ENCODE data around the gene TPGS2.

The TPGS2 gene

GRCh38 chr18:36798738-36799473 lies 29.9 kb downstream of the TPGS2 start:
- WGBS (ENCODE audit: extremely low coverage, insufficient coverage, insufficient read length) = no CpG with 5 or more reads among the region's 3 CpGs
- Histone ChIP-seq H3K79me2 (ENCODE audit: control insufficient read depth, insufficient read depth, low read length, poor library complexity) (no peaks in the 10 kb centered on the region), H2BK120ac (ENCODE audit: insufficient read depth, low read length, poor library complexity) (no peak overlapping the region)

DNA sequence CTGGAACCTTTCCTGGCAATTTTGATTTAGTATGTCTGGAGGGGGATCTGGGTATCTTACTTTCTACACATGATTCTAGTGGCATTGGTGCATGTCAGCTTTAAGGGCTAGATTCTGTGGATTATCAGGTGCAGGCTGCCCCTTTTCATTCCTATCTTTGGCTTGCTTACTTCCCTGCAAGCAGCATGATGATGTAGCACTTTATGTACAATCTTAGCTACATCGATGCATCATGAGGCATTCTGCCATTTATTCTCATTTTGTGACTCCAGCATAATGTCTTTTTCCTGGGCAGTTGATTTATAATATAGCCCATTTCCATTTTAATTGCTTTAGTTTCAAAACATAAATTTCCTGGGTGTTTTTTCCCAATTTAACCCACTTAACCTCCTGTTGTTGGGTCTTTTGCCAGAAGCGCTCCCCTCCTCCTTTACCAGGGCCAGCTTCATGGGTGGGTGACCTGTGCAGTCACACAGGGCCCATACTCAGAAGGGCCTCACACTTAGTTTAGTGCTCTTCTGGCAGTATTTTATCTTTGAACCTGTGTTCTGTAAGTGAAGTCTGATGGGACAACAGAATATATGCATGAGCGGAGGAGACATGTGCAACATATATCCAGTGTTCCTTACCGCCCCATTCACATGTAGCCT lies 36.0 kb downstream of the TPGS2 start:
- H3K4ac ChIP-seq (ENCODE audit: low read depth, low read length) = no peak overlapping the region
- no peaks in the 10 kb centered on the region for H3K79me2 ChIP-seq (ENCODE audit: control insufficient read depth, insufficient read depth, low read length, poor library complexity)
- peaks cover 11 to 37% of the 10 kb centered on the region in 2 experiments for H3K36me3 ChIP-seq (ENCODE audit: control insufficient read depth in 1 of 2, insufficient read depth in 2 of 2, low read length in 2 of 2)
- no peaks in the 10 kb centered on the region for H3K27me3 ChIP-seq (ENCODE audit: insufficient read depth, low read length)
- H3K4me3 ChIP-seq (ENCODE audit: low read depth, low read length) = no peak overlapping the region
- H3K18ac ChIP-seq (ENCODE audit: low read length) = no peak overlapping the region
- no peak overlapping the region for H3K23ac ChIP-seq (ENCODE audit: low read length)
- H2BK5ac ChIP-seq (ENCODE audit: low read depth, low read length, poor library complexity) = no peak overlapping the region
- H3K4me1 ChIP-seq (ENCODE audit: control insufficient read depth in 1 of 2, insufficient read depth in 2 of 2, low read length in 2 of 2) = no peaks in the 10 kb centered on the region
- H2AFZ ChIP-seq (ENCODE audit: insufficient read depth, low read length, poor library complexity) = no peak overlapping the region
- no peak overlapping the region for H3K4me2 ChIP-seq (ENCODE audit: low read length)
- no CpG with 5 or more reads among the region's 4 CpGs for WGBS (ENCODE audit: extremely low coverage, insufficient coverage, insufficient read length)
- no peak for DNase-seq
- no peak overlapping the region for H3K27ac ChIP-seq (ENCODE audit: low read depth, low read length)
- H2BK120ac ChIP-seq (ENCODE audit: insufficient read depth, low read length, poor library complexity) = no peak overlapping the region
- H3K79me1 ChIP-seq (ENCODE audit: low read length) = no peaks in the 10 kb centered on the region
- no peak overlapping the region for H4K91ac ChIP-seq (ENCODE audit: low read depth, low read length)
- H3K9me3 ChIP-seq (ENCODE audit: insufficient read depth, low read depth, low read length) = no peaks in the 10 kb centered on the region
- H3K14ac ChIP-seq (ENCODE audit: low read length) = no peak overlapping the region
- H2BK12ac ChIP-seq (ENCODE audit: low read length) = no peak overlapping the region
- H4K12ac ChIP-seq (ENCODE audit: low read depth, low read length) = no peak overlapping the region
- H2AK5ac ChIP-seq (ENCODE audit: low read length) = no peak overlapping the region
- no peak overlapping the region for H4K8ac ChIP-seq (ENCODE audit: low read depth, low read length)
- H3K9ac ChIP-seq (ENCODE audit: low read length) = no peak overlapping the region

More at GRCh38 chr18:36798738-36799473, 29.9 kb downstream of the TPGS2 start:
- DNase-seq = no peak
- Histone ChIP-seq H3K4ac (ENCODE audit: low read depth, low read length) (no peak overlapping the region), H4K12ac (ENCODE audit: low read depth, low read length) (no peak overlapping the region), H3K23ac (ENCODE audit: low read length) (no peak overlapping the region), H2AK5ac (ENCODE audit: low read length) (no peak overlapping the region), H3K4me3 (ENCODE audit: low read depth, low read length) (no peak overlapping the region), H3K9me3 (ENCODE audit: insufficient read depth, low read depth, low read length) (no peaks in the 10 kb centered on the region), H3K18ac (ENCODE audit: low read length) (no peak overlapping the region), H4K8ac (ENCODE audit: low read depth, low read length) (no peak overlapping the region), H3K4me2 (ENCODE audit: low read length) (no peak overlapping the region), H2BK5ac (ENCODE audit: low read depth, low read length, poor library complexity) (no peak overlapping the region), H3K27ac (ENCODE audit: low read depth, low read length) (no peak overlapping the region), H2AFZ (ENCODE audit: insufficient read depth, low read length, poor library complexity) (no peak overlapping the region), H4K91ac (ENCODE audit: low read depth, low read length) (no peak overlapping the region), H3K79me1 (ENCODE audit: low read length) (no peaks in the 10 kb centered on the region), H3K27me3 (ENCODE audit: insufficient read depth, low read length) (no peaks in the 10 kb centered on the region), H3K14ac (ENCODE audit: low read length) (no peak overlapping the region), H3K36me3 (ENCODE audit: control insufficient read depth in 1 of 2, insufficient read depth in 2 of 2, low read length in 2 of 2) (peaks cover 15 to 39% of the 10 kb centered on the region in 2 experiments), H3K9ac (ENCODE audit: low read length) (no peak overlapping the region), H2BK12ac (ENCODE audit: low read length) (no peak overlapping the region), H3K4me1 (ENCODE audit: control insufficient read depth in 1 of 2, insufficient read depth in 2 of 2, low read length in 2 of 2) (no peaks in the 10 kb centered on the region)

DNA sequence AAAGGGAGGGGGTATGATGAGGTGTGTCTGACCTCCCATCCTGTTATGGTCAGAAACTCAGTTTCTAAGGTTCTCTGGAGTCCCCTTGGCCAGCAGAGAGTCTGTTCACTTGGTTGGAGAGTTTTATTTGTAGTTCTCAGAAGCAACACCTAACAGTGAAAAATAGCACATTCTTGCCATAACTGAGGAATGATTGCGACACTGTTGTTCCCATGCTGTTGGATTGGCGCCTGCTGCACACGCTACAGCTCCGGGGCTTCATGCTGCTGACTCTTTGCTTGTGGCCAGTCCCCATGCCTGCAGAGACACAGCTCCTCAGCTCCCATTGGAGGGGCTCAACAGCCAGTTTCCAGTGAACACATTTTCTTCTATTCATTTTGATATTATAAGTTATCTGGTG lies 42.1 kb downstream of the TPGS2 start:
- H4K91ac ChIP-seq (ENCODE audit: low read depth, low read length) = no peak overlapping the region
- no CpG with 5 or more reads among the region's 4 CpGs for WGBS (ENCODE audit: extremely low coverage, insufficient coverage, insufficient read length)
- H3K9me3 ChIP-seq (ENCODE audit: insufficient read depth, low read depth, low read length) = no peaks in the 10 kb centered on the region
- no peak overlapping the region for H3K27ac ChIP-seq (ENCODE audit: low read depth, low read length)
- H3K79me2 ChIP-seq (ENCODE audit: control insufficient read depth, insufficient read depth, low read length, poor library complexity) = no peaks in the 10 kb centered on the region
- no peak overlapping the region for H3K14ac ChIP-seq (ENCODE audit: low read length)
- H3K23ac ChIP-seq (ENCODE audit: low read length) = no peak overlapping the region
- H3K9ac ChIP-seq (ENCODE audit: low read length) = no peak overlapping the region
- no peak overlapping the region for H2AK5ac ChIP-seq (ENCODE audit: low read length)
- H4K8ac ChIP-seq (ENCODE audit: low read depth, low read length) = no peak overlapping the region
- H3K4ac ChIP-seq (ENCODE audit: low read depth, low read length) = no peak overlapping the region
- no peak overlapping the region for H3K18ac ChIP-seq (ENCODE audit: low read length)
- no peaks in the 10 kb centered on the region for H3K27me3 ChIP-seq (ENCODE audit: insufficient read depth, low read length)
- no peaks in the 10 kb centered on the region for H3K79me1 ChIP-seq (ENCODE audit: low read length)
- H2BK12ac ChIP-seq (ENCODE audit: low read length) = no peak overlapping the region
- H3K36me3 ChIP-seq (ENCODE audit: control insufficient read depth in 1 of 2, insufficient read depth in 2 of 2, low read length in 2 of 2) = peaks cover 2 to 17% of the 10 kb centered on the region in 2 experiments
- H4K12ac ChIP-seq (ENCODE audit: low read depth, low read length) = no peak overlapping the region
- no peak overlapping the region for H2BK5ac ChIP-seq (ENCODE audit: low read depth, low read length, poor library complexity)
- H3K4me3 ChIP-seq (ENCODE audit: low read depth, low read length) = no peak overlapping the region
- DNase-seq = peak; percentile 61 to 85
- no peak overlapping the region for H2AFZ ChIP-seq (ENCODE audit: insufficient read depth, low read length, poor library complexity)
- H3K4me1 ChIP-seq (ENCODE audit: control insufficient read depth in 1 of 2, insufficient read depth in 2 of 2, low read length in 2 of 2) = no peaks in the 10 kb centered on the region
- no peak overlapping the region for H2BK120ac ChIP-seq (ENCODE audit: insufficient read depth, low read length, poor library complexity)
- H3K4me2 ChIP-seq (ENCODE audit: low read length) = no peak overlapping the region

- H3K4ac ChIP-seq (ENCODE audit: low read depth, low read length) = no peak overlapping the region
- H3K4me2 ChIP-seq (ENCODE audit: low read length) = no peak overlapping the region
- H3K23ac ChIP-seq (ENCODE audit: low read length) = no peak overlapping the region
- no peaks in the 10 kb centered on the region for H3K4me1 ChIP-seq (ENCODE audit: control insufficient read depth in 1 of 2, insufficient read depth in 2 of 2, low read length in 2 of 2)
- no peaks in the 10 kb centered on the region for H3K79me2 ChIP-seq (ENCODE audit: control insufficient read depth, insufficient read depth, low read length, poor library complexity)
- no peaks in the 10 kb centered on the region for H3K9me3 ChIP-seq (ENCODE audit: insufficient read depth, low read depth, low read length)
- H3K79me1 ChIP-seq (ENCODE audit: low read length) = no peaks in the 10 kb centered on the region
- H3K9ac ChIP-seq (ENCODE audit: low read length) = no peak overlapping the region
- H4K12ac ChIP-seq (ENCODE audit: low read depth, low read length) = no peak overlapping the region
- no peak overlapping the region for H3K27ac ChIP-seq (ENCODE audit: low read depth, low read length)
- no peak overlapping the region for H3K4me3 ChIP-seq (ENCODE audit: low read depth, low read length)
- H2AK5ac ChIP-seq (ENCODE audit: low read length) = no peak overlapping the region
- no peak for DNase-seq
- no CpG with 5 or more reads among the region's 5 CpGs for WGBS (ENCODE audit: extremely low coverage, insufficient coverage, insufficient read length)
- H2BK12ac ChIP-seq (ENCODE audit: low read length) = no peak overlapping the region
- no peak overlapping the region for H4K8ac ChIP-seq (ENCODE audit: low read depth, low read length)
- H3K14ac ChIP-seq (ENCODE audit: low read length) = no peak overlapping the region
- H2AFZ ChIP-seq (ENCODE audit: insufficient read depth, low read length, poor library complexity) = no peak overlapping the region
- no peak overlapping the region for H3K18ac ChIP-seq (ENCODE audit: low read length)
- no peak overlapping the region for H4K91ac ChIP-seq (ENCODE audit: low read depth, low read length)
- peaks cover 11 to 27% of the 10 kb centered on the region in 2 experiments for H3K36me3 ChIP-seq (ENCODE audit: control insufficient read depth in 1 of 2, insufficient read depth in 2 of 2, low read length in 2 of 2)
- H2BK5ac ChIP-seq (ENCODE audit: low read depth, low read length, poor library complexity) = no peak overlapping the region
- no peak overlapping the region for H2BK120ac ChIP-seq (ENCODE audit: insufficient read depth, low read length, poor library complexity)
- H3K27me3 ChIP-seq (ENCODE audit: insufficient read depth, low read length) = no peaks in the 10 kb centered on the region
These were observed 45.0 kb downstream of the TPGS2 start for GRCh38 chr18:36783792-36784191.
